Activated T-cell treated with anti-CD3 and anti-CD28 coated beads, Interleukin-2, amount 50 U/mL, for 24 hours (primary cell): Measurements from ENCODE around the gene CHADL.
"Not testable (repeated sequence)": the region's sequence is repeated elsewhere in the genome, so short reads cannot be mapped to it uniquely, and the experiment has no call there.

Source experiments
- DNase-seq: peaks from one replicate; pipeline ENCODE4 v3.0.0-alpha.2; 2020
- H3K27ac Mint-ChIP-seq: 2 replicates; pipeline ENCODE4 v1.8.0; 2020; ENCODE audit warnings: mild to moderate bottlenecking, mixed read lengths
- H3K27me3 Mint-ChIP-seq: 2 replicates; pipeline ENCODE4 v1.8.0; 2020; ENCODE audit warnings: mixed read lengths
- H3K36me3 Mint-ChIP-seq: 2 replicates; pipeline ENCODE4 v1.8.0; 2020; ENCODE audit warnings: low read depth, mixed read lengths
- H3K4me1 Mint-ChIP-seq: 2 replicates; pipeline ENCODE4 v1.8.0; 2020; ENCODE audit warnings: low read depth, mixed read lengths
- H3K4me3 Mint-ChIP-seq: 2 replicates; pipeline ENCODE4 v1.8.0; 2020; ENCODE audit warnings: mild to moderate bottlenecking, moderate library complexity, mixed read lengths
- H3K9me3 Mint-ChIP-seq: 2 replicates; pipeline ENCODE4 v1.8.0; 2020; ENCODE audit warnings: mixed read lengths

CHADL gene

DNA sequence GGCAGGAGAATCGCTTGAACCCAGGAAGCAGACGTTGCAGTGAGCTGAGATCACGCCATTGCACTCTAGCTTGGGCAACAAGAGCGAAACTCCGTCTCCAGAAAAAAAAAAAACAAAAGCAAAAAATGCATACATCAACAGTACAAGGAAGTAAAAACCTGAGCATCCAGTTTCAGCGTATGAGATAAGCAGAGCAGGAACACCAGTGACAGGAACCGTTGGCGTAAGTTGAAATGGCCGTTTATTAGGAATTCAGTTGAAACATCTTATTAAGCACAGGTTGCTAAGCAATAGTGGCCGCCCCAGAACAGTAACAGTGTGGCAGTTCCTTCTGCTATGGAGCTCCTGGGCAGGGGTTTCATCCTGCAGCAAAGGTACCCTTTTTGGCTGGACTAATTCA is 39.6 kb downstream of the CHADL start:
- H3K4me1 Mint-ChIP-seq, result peaks cover 31% of the 10 kb centered on the region

DNA sequence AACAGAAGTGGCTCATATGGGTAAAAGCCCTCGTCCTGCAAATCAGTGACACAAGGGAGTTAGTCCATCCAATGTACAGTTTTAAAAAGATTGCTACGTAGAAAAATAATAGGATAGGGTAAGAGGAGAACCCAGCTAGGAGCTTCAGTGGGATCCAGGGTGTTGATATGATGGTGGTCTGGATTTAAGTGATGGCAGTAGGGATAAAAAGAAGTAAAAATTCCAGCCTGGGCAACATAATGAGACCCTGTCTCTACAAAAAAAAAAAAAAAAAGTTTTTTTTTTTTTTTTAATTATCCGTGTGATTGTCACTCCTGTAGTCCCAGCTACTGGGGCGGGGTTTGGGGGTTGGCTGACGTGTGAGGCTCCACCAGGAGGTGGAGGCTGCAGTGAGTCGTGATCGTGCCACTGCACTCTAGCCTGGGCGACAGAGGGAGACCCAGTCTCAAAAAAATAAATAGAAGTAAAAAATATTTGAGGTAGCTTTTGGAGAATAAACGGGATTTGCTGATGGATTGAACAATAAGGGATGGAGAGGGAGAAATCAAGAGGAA is 42.6 kb downstream of the CHADL start:
- peak; percentile 67 for DNase-seq
- Mint-ChIP-seq H3K9me3 (no peaks in the 10 kb centered on the region), H3K27ac (peak overlapping the region; percentile 63), H3K27me3 (peaks cover under 1% of the 10 kb centered on the region), H3K4me1 (peaks cover 17% of the 10 kb centered on the region), H3K4me3 (peak overlapping the region; percentile 86), H3K36me3 (no peaks in the 10 kb centered on the region)

More for the DNA sequence above, 39.6 kb downstream of the CHADL start:
- no peak for DNase-seq
- Mint-ChIP-seq H3K4me3 (no peak overlapping the region), H3K9me3 (no peaks in the 10 kb centered on the region), H3K36me3 (peaks cover 8% of the 10 kb centered on the region), H3K27me3 (peaks cover 4% of the 10 kb centered on the region), H3K27ac (no peak overlapping the region)

DNA sequence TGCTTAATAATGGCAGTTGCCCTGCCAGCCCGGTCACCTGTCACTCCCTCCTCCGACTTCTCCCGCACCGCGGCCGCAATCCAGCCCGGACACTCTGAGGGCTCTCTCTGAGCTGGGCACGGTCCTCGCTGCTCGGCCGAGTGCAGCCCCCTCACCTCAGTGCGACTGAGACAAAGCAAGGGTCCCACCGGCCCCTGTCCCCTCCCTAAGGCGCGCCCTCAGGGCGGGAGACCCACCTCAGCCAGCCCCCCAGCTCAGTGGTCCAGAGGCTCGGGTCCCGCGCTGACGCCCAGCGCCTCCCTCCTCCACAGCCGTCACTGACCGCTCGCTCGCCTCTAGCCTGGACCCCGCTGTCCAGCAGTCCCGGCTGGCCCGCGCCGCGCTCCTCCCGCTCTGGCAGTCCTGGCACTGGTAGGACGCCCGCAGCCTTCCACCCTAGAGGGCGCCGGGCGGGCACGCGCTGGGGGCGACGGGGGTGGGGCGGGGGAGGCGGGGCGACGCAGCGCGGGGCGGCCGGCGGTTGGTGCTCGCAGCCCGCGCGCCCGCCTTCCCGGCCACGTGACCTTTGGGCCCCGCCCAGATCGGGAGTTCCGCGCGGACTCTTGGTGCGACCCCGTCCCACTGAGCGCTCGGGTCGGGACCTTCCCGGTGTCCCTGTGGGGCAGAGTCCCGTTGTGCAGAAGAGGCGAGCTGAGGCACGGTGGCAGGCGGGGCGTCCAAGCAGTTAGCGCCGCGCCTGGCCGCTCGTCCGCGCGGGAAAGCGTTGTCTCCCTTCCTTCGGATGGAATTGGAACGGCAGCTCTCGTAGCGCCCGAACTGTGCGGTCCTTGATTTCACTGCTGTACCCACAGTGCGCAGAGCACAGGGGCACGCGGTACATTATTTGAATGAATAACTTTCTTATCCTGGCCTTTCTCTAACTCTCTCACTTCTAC is 43.4 kb downstream of the CHADL start:
- no peaks in the 10 kb centered on the region for H3K9me3 Mint-ChIP-seq
- H3K4me1 Mint-ChIP-seq, result peaks cover 17% of the 10 kb centered on the region
- peak; percentile 91 for DNase-seq
- peak overlapping the region; percentile 86 for H3K4me3 Mint-ChIP-seq
- H3K27ac Mint-ChIP-seq, result peak overlapping the region; percentile 63
- no peaks in the 10 kb centered on the region for H3K36me3 Mint-ChIP-seq
- no peaks in the 10 kb centered on the region for H3K27me3 Mint-ChIP-seq

- Mint-ChIP-seq H3K9me3 (no peaks in the 10 kb centered on the region), H3K36me3 (no peaks in the 10 kb centered on the region), H3K27ac (no peak overlapping the region), H3K4me3 (no peak overlapping the region), H3K4me1 (peaks cover 17% of the 10 kb centered on the region), H3K27me3 (no peaks in the 10 kb centered on the region)
- no peak for DNase-seq
Observed at GRCh38 chr22:41193829-41194228, 46.9 kb downstream of the CHADL start.

DNA sequence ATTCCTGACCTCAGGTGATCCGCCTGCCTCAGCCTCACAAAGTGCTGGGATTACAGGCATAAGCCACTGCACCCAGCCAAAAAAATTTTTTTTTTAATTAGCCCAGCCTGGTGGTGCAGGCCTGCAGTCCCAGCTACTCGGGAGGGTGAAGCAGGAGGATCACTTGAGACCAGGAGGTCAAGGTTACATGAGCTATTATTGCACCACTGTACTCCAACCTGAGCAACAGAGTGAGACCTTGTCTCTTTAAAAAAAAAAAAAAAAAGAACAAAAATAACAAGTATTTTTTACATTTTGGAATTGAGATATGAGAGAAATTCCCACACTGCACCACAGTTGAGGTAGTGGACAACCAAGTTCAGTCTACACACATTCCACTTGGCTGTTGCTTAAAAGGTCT is 49.3 kb downstream of the CHADL start:
- Mint-ChIP-seq H3K4me3 (no peak overlapping the region), H3K27ac (no peak overlapping the region), H3K36me3 (no peaks in the 10 kb centered on the region), H3K9me3 (no peaks in the 10 kb centered on the region), H3K27me3 (no peaks in the 10 kb centered on the region), H3K4me1 (peaks cover under 1% of the 10 kb centered on the region)
- DNase-seq, result no peak

- no peak for DNase-seq
- Mint-ChIP-seq H3K4me1 (no peaks in the 10 kb centered on the region), H3K36me3 (peaks cover 12% of the 10 kb centered on the region), H3K27ac (no peak overlapping the region), H3K9me3 (no peaks in the 10 kb centered on the region), H3K4me3 (no peak overlapping the region), H3K27me3 (no peaks in the 10 kb centered on the region)
Observed at GRCh38 chr22:41184679-41185078, 56.1 kb downstream of the CHADL start.

DNA sequence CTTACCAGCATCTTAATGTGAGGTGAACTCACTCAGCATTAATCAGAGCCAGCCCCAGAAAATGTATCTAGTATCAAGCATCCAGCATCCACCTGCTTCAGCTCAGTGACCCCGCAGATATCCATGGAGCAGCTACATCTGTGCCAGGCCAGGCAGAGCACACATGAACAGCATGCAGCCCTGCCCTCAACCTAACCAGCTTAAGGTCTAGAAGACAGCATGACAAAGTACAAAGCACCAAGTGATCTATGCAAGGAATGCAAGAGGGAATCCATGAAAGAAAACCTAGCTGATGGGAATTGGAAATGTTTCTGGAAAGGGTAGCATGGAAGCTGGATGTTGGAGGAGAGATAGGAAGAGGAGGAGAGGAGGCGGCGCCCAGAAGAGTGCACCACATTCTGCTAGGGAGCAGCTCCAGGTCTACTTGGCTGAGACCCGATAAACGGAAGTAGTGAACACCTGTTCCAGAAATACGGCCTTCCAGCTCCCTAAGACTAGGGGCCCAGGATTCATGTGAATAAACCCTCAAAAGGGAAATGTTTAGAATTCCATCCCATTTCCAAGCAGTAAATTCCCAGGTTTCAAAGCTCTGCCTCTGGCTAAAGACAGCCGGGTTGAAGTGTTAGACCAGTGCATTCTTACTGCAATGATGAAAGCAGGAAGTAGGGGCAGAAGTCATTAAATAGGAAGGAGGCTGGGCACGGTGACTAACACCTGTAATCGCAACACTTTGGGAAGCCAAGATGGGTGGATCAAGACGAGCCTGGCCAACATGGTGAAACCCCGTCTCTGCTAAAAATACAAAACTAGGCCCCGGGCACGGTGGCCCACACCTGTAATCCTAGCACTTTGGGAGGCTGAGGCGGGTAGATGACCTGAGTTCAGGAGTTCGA is 59.1 kb downstream of the CHADL start:
- Mint-ChIP-seq H3K4me3 (no peak overlapping the region), H3K9me3 (no peaks in the 10 kb centered on the region), H3K36me3 (peaks cover 39% of the 10 kb centered on the region), H3K27ac (no peak overlapping the region), H3K27me3 (no peaks in the 10 kb centered on the region), H3K4me1 (no peaks in the 10 kb centered on the region)
- no peak for DNase-seq

DNA sequence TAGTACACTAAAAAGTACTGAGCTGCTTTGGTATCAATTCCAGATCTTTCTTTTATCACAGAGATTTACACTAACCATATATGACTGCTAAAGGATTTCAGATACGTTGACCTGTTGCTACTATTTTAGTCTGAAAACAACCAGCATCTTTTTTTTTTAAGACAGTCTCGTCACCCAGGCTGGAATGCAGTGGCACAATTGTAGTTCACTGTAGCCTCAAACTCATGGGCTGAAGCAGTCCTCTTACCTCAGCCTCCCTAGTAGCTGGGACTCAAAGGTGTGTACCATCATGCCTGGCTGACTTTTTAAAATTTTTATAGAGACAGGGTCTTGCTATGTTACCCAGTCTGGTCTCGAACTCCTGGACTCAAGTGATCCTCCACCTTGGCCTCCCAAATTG is 59.8 kb downstream of the CHADL start:
- peaks cover 45% of the 10 kb centered on the region for H3K36me3 Mint-ChIP-seq
- no peaks in the 10 kb centered on the region for H3K4me1 Mint-ChIP-seq
- no peak overlapping the region for H3K27ac Mint-ChIP-seq
- no peaks in the 10 kb centered on the region for H3K27me3 Mint-ChIP-seq
- no peak overlapping the region for H3K4me3 Mint-ChIP-seq
- no peak for DNase-seq
- no peaks in the 10 kb centered on the region for H3K9me3 Mint-ChIP-seq

DNA sequence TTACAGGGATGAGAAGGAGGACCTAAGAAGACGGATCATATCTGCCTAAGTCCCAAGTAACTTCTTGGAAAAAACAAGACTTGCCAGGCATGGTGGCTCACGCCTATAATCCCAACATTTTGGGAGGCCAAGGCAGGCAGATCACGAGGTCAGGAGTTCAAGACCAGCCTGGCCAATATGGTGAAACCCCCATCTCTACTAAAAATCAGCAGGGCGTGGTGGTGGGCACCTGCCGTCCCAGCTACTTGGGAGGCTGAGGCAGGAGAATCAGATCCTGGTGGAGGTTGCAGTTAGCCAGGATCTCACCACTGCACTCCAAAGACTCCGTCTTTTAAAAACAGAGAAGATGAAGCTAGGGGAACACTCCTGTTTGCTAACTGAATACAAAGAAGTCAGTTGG is 60.4 kb downstream of the CHADL start:
- H3K9me3 Mint-ChIP-seq, H3K4me3 Mint-ChIP-seq, H3K27me3 Mint-ChIP-seq, H3K27ac Mint-ChIP-seq, H3K4me1 Mint-ChIP-seq, DNase-seq: not testable (repeated sequence)
- peaks cover 51% of the 10 kb centered on the region for H3K36me3 Mint-ChIP-seq
